GM12878 (cell line): ENCODE measurements around the gene TMEM182. TPM values are rescaled to one million over a fixed set of nuclear protein-coding genes. Genes with fewer than 3 reads are reported as not detected.

Experiments
- ATAC-seq: fragments of 200-7000 bp; cut with Tn5 transposase; 3 replicates; pipeline ENCODE4 v1.9.1; 2020; ENCODE audit warnings: mild to moderate bottlenecking, moderate library complexity
- BruUV-seq: library from RNA; stranded (reverse); fragments of 400-500 nt; replicated peaks from 2 replicates; lab custom pipeline; 2021; lab: Mats Ljungman, UMichigan
- CTCF ChIA-PET: fragments of 300-600 bp; sonication (Branson Sonifier 250); formaldehyde crosslinking; extraction: SDS; loops from one replicate; lab custom pipeline; 2021; ENCODE audit warnings: inconsistent platforms; lab: Yijun Ruan, JAX
- POLR2A ChIA-PET: fragments of 350-600 bp; formaldehyde crosslinking; extraction: SDS; loops from one replicate; lab custom pipeline; 2021; ENCODE audit warnings: inconsistent platforms; lab: Charles Lee
- RAD21 ChIA-PET: fragments of 300-600 bp; sonication (Branson Sonifier 250); formaldehyde crosslinking; loops from one replicate; lab custom pipeline; 2023; ENCODE audit warnings: antibody characterized with exemption; ENCODE audit not compliant: unreplicated experiment; lab: Charles Lee
- SMC1A ChIA-PET: fragments of 300-600 bp; sonication (Branson Sonifier 250); formaldehyde crosslinking; loops from one replicate; lab custom pipeline; 2023; ENCODE audit not compliant: unreplicated experiment, uncharacterized antibody; lab: Charles Lee
- DNase-seq: peaks from one replicate; pipeline ENCODE4 v3.0.0-alpha.2; 2011; ENCODE audit warnings: low read depth, low spot score
- FAIRE-seq: peaks from 3 replicates; lab custom pipeline; 2011; peaks lifted over from hg19 to GRCh38; lab: Jason Lieb, UNC
- H2AFZ ChIP-seq: 2 replicates; pipeline ENCODE4 v1.6.0; 2011; ENCODE audit warnings: low read depth, low read length, control low read depth; ENCODE audit not compliant: control insufficient read depth
- H3K27ac ChIP-seq: 2 replicates; pipeline ENCODE4 v1.5.1; 2011; ENCODE audit warnings: control low read depth; ENCODE audit not compliant: control insufficient read depth, insufficient read depth
- H3K27me3 ChIP-seq, 2 experiments: replicated peaks in 1 of 2; 2 replicates each; pipeline versions ENCODE4 v1.6.0 to v1.6.1; 2011; ENCODE audit warnings: low read length in 1 of 2; ENCODE audit not compliant: control insufficient read depth in 2 of 2, insufficient read depth in 2 of 2
- H3K36me3 ChIP-seq, 2 experiments: 2 replicates each; pipeline ENCODE4 v1.5.1; 2011; ENCODE audit warnings: low read length in 1 of 2; ENCODE audit not compliant: control insufficient read depth in 2 of 2, insufficient read depth in 2 of 2
- H3K4me1 ChIP-seq: 2 replicates; pipeline ENCODE4 v1.6.1; 2011; ENCODE audit warnings: mild to moderate bottlenecking, low read length, moderate library complexity, mixed read lengths; ENCODE audit not compliant: control insufficient read depth, insufficient read depth
- H3K4me2 ChIP-seq: 2 replicates; pipeline ENCODE4 v1.6.0; 2011; ENCODE audit warnings: control low read depth; ENCODE audit not compliant: control insufficient read depth, insufficient read depth
- H3K4me3 ChIP-seq: fragments of 200-600 bp; sonication (generic); 2 replicates; pipeline ENCODE4 v1.5.1; 2016
- H3K79me2 ChIP-seq: 2 replicates; pipeline ENCODE4 v1.6.0; 2011; ENCODE audit warnings: low read length; ENCODE audit not compliant: control insufficient read depth, insufficient read depth
- H3K9ac ChIP-seq: 2 replicates; pipeline ENCODE4 v1.8.0; 2011; ENCODE audit warnings: low read length, control low read depth, mixed read lengths; ENCODE audit not compliant: control insufficient read depth, insufficient read depth
- H3K9me3 ChIP-seq: replicated peaks from 3 replicates; pipeline ENCODE4 v1.5.1; 2011; ENCODE audit warnings: mild to moderate bottlenecking, low read length; ENCODE audit not compliant: control insufficient read depth, insufficient read depth
- H4K20me1 ChIP-seq: 2 replicates; pipeline ENCODE4 v1.6.0; 2011; ENCODE audit not compliant: control insufficient read depth, insufficient read depth
- FOXM1 ChIP-seq: IDR thresholded peaks from 2 replicates; pipeline ENCODE4 v1.6.1; 2012; ENCODE audit warnings: low read depth, mild to moderate bottlenecking, inconsistent platforms, low read length, moderate library complexity
- KDM1A ChIP-seq: fragments of 200-600 bp; sonication (generic); IDR thresholded peaks from 2 replicates; pipeline ENCODE4 v1.6.1; 2016; ENCODE audit warnings: borderline replicate concordance
- MXI1 ChIP-seq: fragments of 150-350 bp; IDR thresholded peaks from 2 replicates; pipeline ENCODE4 v1.6.1; 2011; ENCODE audit warnings: low read depth, mild to moderate bottlenecking, inconsistent platforms, low read length, improper control_type of control experiment
- STAT1 ChIP-seq: fragments of 450-650 bp; conservative IDR thresholded peaks from 2 replicates; pipeline ENCODE4 v1.6.1; 2014; ENCODE audit warnings: antibody characterized with exemption, mild to moderate bottlenecking
- TARDBP ChIP-seq: IDR thresholded peaks from 2 replicates; pipeline ENCODE4 v1.6.1; 2016; ENCODE audit warnings: borderline replicate concordance
- WRNIP1 ChIP-seq: IDR thresholded peaks from 2 replicates; pipeline ENCODE4 v1.6.1; 2011; ENCODE audit warnings: low read depth, low read length, improper control_type of control experiment, borderline replicate concordance
- YBX1 ChIP-seq: fragments of 450-650 bp; IDR thresholded peaks from 2 replicates; pipeline ENCODE4 v1.6.1; 2016; ENCODE audit warnings: antibody characterized with exemption
- ZBTB11 ChIP-seq: fragments of 450-650 bp; formaldehyde crosslinking; IDR thresholded peaks from 2 replicates; pipeline ENCODE4 v1.5.0; 2022; ENCODE audit warnings: mild to moderate bottlenecking, missing genetic modification characterization
- ZBTB40 ChIP-seq: fragments of 450-650 bp; IDR thresholded peaks from 2 replicates; pipeline ENCODE4 v1.6.1; 2016; ENCODE audit warnings: mild to moderate bottlenecking, moderate library complexity, borderline replicate concordance
- ZNF207 ChIP-seq: fragments of 450-650 bp; IDR thresholded peaks from 2 replicates; pipeline ENCODE4 v1.6.1; 2014; ENCODE audit warnings: antibody characterized with exemption, mild to moderate bottlenecking, borderline replicate concordance
- whole genome bisulfite sequencing: methylation state at CpG from one replicate; pipeline ENCODE4 v1.1.6; 2016; ENCODE audit warnings: low lambda C conversion rate; ENCODE audit not compliant: insufficient replicate concordance, insufficient coverage; ENCODE audit errors: missing lambda C conversion rate; 5-methylcytosine and 5-hydroxymethylcytosine counted together
- in situ Hi-C: fragments of 300-500 bp; cut with MboI; formaldehyde crosslinking; loops from 9 replicates; pipeline ENCODE4 v1.14.3; 2018; ENCODE audit warnings: mixed read lengths
- intact Hi-C: fragments of 100-400 bp; cut with micrococcal nuclease; formaldehyde crosslinking; loops from one replicate; pipeline ENCODE4 v1.14.2; 2022; ENCODE audit not compliant: unreplicated experiment
- polyA plus RNA-seq, 11 experiments: library from polyadenylated mRNA; depleted of rRNA in 4 of 11; unstranded in 6 of 11; stranded (reverse) in 5 of 11; fragments of >200 nt; fragmentation: Nextera tagmentation in 4 of 11; fragmentation: Illumina TruSeq in 1 of 11; extraction: Ambion mirVana in 4 of 11; extraction: Trizol in 1 of 11; gene quantifications; 1 replicate in 1 of 11; 2 replicates in 10 of 11; pipeline versions ENCODE4 v1.2.1 to v1.2.3, GENCODE V29; 2011 to 2016; ENCODE audit warnings: inconsistent platforms in 2 of 11, missing spikeins in 2 of 11, low read depth in 1 of 11
- total RNA-seq, 4 experiments: library from RNA; depleted of rRNA in 3 of 4; stranded (reverse); fragments of >200 nt in 3 of 4; fragmentation: Illumina TruSeq in 1 of 4; extraction: Trizol in 1 of 4; gene quantifications; 2 replicates each; pipeline versions ENCODE4 v1.2.1 to v1.2.3, GENCODE V29; 2013 to 2021
- TF ChIP-seq, protein P1 (sequence below): fragments of 450-650 bp; formaldehyde crosslinking; IDR thresholded peaks from 2 replicates; pipeline ENCODE4 v1.4.0; 2020; ENCODE audit warnings: mild to moderate bottlenecking, moderate library complexity

The TMEM182 gene
- total and polyA plus RNA-seq, 10 of the 15 experiments (the other 5 are each of a cell fraction or from before 2014, with no cell fraction given) = 1.8 to 5.4 (median 3.1) TPM

- in situ Hi-C loops (no loop called here), intact Hi-C loops (no loop called here)
- no peaks in the 10 kb centered on the region for H3K79me2 ChIP-seq
- WGBS = 100% methylated on average over 2 of the region's 2 CpGs
- H4K20me1 ChIP-seq = no peaks in the 10 kb centered on the region
- H3K27ac ChIP-seq = no peak overlapping the region
- CTCF ChIA-PET = interaction anchor here (2.7 kb wide), 1 partner anchor 28 kb away, joined by 9 read pairs; no protein-coding TSS in a partner anchor
- no peak overlapping the region for H3K4me2 ChIP-seq
- no peak for FAIRE-seq
- BruUV-seq = no TSS peak
- ATAC-seq = no peak
- H3K27me3 ChIP-seq = no peaks in the 10 kb centered on the region
- H2AFZ ChIP-seq = no peak overlapping the region
- POLR2A ChIA-PET = no interaction called here
- DNase-seq = no peak
- H3K36me3 ChIP-seq = no peaks in the 10 kb centered on the region
- no peaks in the 10 kb centered on the region for H3K9me3 ChIP-seq
- H3K4me1 ChIP-seq = no peaks in the 10 kb centered on the region
- H3K9ac ChIP-seq = no peak overlapping the region
- RAD21 ChIA-PET = no interaction called here
- SMC1A ChIA-PET = interaction anchor here (1.3 kb wide), 1 partner anchor 9 kb away, joined by 4 read pairs; no protein-coding TSS in a partner anchor
- H3K4me3 ChIP-seq = no peak overlapping the region
- TF ChIP-seq ZNF207 (no peak), STAT1 (no peak), TARDBP (no peak), KDM1A (no peak), ZBTB40 (no peak), FOXM1 (no peak), YBX1 (no peak), WRNIP1 (no peak), MXI1 (no peak), ZBTB11 (CRISPR knock-in tag) (no peak)
- TF ChIP-seq, protein P1, sequence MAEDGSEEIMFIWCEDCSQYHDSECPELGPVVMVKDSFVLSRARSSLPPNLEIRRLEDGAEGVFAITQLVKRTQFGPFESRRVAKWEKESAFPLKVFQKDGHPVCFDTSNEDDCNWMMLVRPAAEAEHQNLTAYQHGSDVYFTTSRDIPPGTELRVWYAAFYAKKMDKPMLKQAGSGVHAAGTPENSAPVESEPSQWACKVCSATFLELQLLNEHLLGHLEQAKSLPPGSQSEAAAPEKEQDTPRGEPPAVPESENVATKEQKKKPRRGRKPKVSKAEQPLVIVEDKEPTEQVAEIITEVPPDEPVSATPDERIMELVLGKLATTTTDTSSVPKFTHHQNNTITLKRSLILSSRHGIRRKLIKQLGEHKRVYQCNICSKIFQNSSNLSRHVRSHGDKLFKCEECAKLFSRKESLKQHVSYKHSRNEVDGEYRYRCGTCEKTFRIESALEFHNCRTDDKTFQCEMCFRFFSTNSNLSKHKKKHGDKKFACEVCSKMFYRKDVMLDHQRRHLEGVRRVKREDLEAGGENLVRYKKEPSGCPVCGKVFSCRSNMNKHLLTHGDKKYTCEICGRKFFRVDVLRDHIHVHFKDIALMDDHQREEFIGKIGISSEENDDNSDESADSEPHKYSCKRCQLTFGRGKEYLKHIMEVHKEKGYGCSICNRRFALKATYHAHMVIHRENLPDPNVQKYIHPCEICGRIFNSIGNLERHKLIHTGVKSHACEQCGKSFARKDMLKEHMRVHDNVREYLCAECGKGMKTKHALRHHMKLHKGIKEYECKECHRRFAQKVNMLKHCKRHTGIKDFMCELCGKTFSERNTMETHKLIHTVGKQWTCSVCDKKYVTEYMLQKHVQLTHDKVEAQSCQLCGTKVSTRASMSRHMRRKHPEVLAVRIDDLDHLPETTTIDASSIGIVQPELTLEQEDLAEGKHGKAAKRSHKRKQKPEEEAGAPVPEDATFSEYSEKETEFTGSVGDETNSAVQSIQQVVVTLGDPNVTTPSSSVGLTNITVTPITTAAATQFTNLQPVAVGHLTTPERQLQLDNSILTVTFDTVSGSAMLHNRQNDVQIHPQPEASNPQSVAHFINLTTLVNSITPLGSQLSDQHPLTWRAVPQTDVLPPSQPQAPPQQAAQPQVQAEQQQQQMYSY (CRISPR knock-in tag) = no peak
Measured at GRCh38 chr2:102782187-102782586, 20.4 kb downstream of the TMEM182 start.
